HL-60 (cell line): ENCODE results near the gene KCNJ18.
"Not testable (repeated sequence)": the region's sequence is repeated elsewhere in the genome, so short reads cannot be mapped to it uniquely, and the experiment has no call there.

Experiments
- DNase-seq, 2 experiments: peaks; one replicate each; pipeline ENCODE4 v3.0.0-alpha.2; 2010 to 2020; ENCODE audit warnings: low read depth in 1 of 2, low spot score in 1 of 2
- H3K27ac ChIP-seq: fragments of 250-450 bp; sonication (Bioruptor Pico); replicated peaks from 2 replicates; pipeline ENCODE4 v1.5.1; 2020; ENCODE audit warnings: mild to moderate bottlenecking, moderate library complexity
- H3K27me3 ChIP-seq: fragments of 250-450 bp; sonication (Bioruptor Pico); 2 replicates; pipeline ENCODE4 v1.5.1; 2021; ENCODE audit warnings: mild to moderate bottlenecking, moderate library complexity; ENCODE audit not compliant: insufficient read depth, poor library complexity, severe bottlenecking
- H3K4me3 ChIP-seq: replicated peaks from 2 replicates; pipeline ENCODE4 v1.5.1; 2011; ENCODE audit warnings: mild to moderate bottlenecking, control low read depth, low read length; ENCODE audit not compliant: insufficient read depth
- CTCF ChIP-seq: IDR thresholded peaks from one replicate; pipeline ENCODE4 v1.5.1; 2011; ENCODE audit warnings: low read length, control low read depth, inconsistent platforms; ENCODE audit not compliant: insufficient read depth
- POLR2AphosphoS5 ChIP-seq: IDR thresholded peaks from 2 replicates; pipeline ENCODE4 v1.6.1; 2012; ENCODE audit warnings: low read depth
- REST ChIP-seq: IDR thresholded peaks from 2 replicates; pipeline ENCODE4 v1.6.1; 2012; ENCODE audit warnings: low read depth; ENCODE audit not compliant: insufficient replicate concordance

The KCNJ18 gene

GRCh38 chr17:21667413-21668117, 24.8 kb upstream of the KCNJ18 start:
- H3K27ac ChIP-seq, H3K4me3 ChIP-seq, DNase-seq, H3K27me3 ChIP-seq: not testable (repeated sequence)

- not testable (repeated sequence) for DNase-seq, H3K27ac ChIP-seq, H3K27me3 ChIP-seq, H3K4me3 ChIP-seq
Measured at GRCh38 chr17:21668118-21668488, 24.2 kb upstream of the KCNJ18 start.

- DNase-seq, H3K27ac ChIP-seq, H3K4me3 ChIP-seq, H3K27me3 ChIP-seq: not testable (repeated sequence)
Measured at GRCh38 chr17:21668746-21669508, 23.4 kb upstream of the KCNJ18 start.

- not testable (repeated sequence) for H3K27ac ChIP-seq, DNase-seq, H3K4me3 ChIP-seq, H3K27me3 ChIP-seq
Measured at GRCh38 chr17:21669616-21670360, 22.5 kb upstream of the KCNJ18 start.

GRCh38 chr17:21670361-21671155, 21.8 kb upstream of the KCNJ18 start:
- H3K27me3 ChIP-seq, H3K4me3 ChIP-seq, H3K27ac ChIP-seq, DNase-seq: not testable (repeated sequence)

GRCh38 chr17:21671437-21671836, 20.9 kb upstream of the KCNJ18 start:
- H3K27me3 ChIP-seq, DNase-seq, H3K27ac ChIP-seq, H3K4me3 ChIP-seq: not testable (repeated sequence)

- not testable (repeated sequence) for H3K27me3 ChIP-seq, H3K4me3 ChIP-seq, DNase-seq, H3K27ac ChIP-seq
Measured at GRCh38 chr17:21671871-21672270, 20.5 kb upstream of the KCNJ18 start.

GRCh38 chr17:21673451-21674241, 18.7 kb upstream of the KCNJ18 start:
- not testable (repeated sequence) for H3K27ac ChIP-seq, H3K4me3 ChIP-seq, H3K27me3 ChIP-seq, DNase-seq

- no peak overlapping the region for H3K27ac ChIP-seq
- H3K27me3 ChIP-seq: no peaks in the 10 kb centered on the region
- no peak for DNase-seq
- no peak overlapping the region for H3K4me3 ChIP-seq
- TF ChIP-seq REST: no peak
- no peak for TF ChIP-seq CTCF
- no peak for TF ChIP-seq POLR2AphosphoS5
Measured at GRCh38 chr17:21674242-21674731, 18.0 kb upstream of the KCNJ18 start.

GRCh38 chr17:21674891-21675738, 17.2 kb upstream of the KCNJ18 start:
- not testable (repeated sequence) for DNase-seq, H3K27ac ChIP-seq, H3K4me3 ChIP-seq, H3K27me3 ChIP-seq
